Right lung (tissue), 5 donors: ENCODE data around the gene PLA2G4B. TPM values are rescaled to one million over a fixed set of nuclear protein-coding genes. Genes with fewer than 3 reads are reported as not detected.

Experiments
- DNase-seq, 2 donors: peaks; one replicate each; pipeline ENCODE4 v3.0.0-alpha.2; 2013
- polyA plus RNA-seq, 5 donors: library from polyadenylated mRNA; unstranded; fragments of 120-200 nt; gene quantifications; one replicate each; pipeline versions ENCODE4 v1.2.1 to v1.2.3, GENCODE V29; 2013; ENCODE audit warnings: inconsistent platforms in 1 of 5, low replicate concordance in 1 of 5; ENCODE audit not compliant: insufficient read length in 5 of 5, insufficient read depth in 1 of 5

PLA2G4B gene
- polyA plus RNA-seq, 5 donors: 9.7 to 19.2 (median 12.7) TPM

GRCh38 chr15:41849204-41849603 lies 10.6 kb downstream of the PLA2G4B start:
- no peak for DNase-seq

GRCh38 chr15:41849861-41850260 lies 11.2 kb downstream of the PLA2G4B start:
- no peak for DNase-seq

DNA sequence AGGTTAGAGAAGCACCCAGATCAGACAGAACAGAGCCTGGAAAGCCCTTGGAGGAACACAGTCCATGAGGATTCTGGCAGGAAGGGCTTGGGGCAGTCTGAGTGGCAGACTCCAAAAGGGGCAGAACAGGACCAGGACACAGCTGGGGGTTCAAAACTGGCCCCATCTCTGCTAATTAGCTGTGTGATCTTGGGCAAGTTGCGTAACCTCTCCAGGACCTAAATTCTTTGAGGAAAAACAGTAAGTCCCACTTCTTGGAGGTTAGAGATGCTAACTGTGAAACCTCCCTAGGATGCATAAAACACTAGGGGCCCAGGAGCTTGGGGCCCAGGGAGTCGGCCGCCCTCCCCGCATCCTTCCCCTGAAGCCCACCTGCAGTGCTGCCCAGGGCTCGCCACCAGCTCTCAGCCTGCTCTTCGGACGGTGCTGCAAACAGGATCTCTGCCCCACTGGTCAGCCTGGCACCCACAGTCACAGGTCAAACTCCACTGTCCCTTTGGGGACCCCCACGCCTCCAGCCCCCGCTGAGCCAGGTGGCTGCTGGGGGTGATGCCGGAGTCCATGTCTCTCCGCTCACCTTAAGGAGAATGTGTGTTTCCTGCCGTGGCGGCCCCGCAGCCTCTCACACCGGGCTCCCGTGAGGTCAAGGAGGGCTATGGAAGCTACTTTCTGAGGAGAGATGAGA lies 12.0 kb downstream of the PLA2G4B start:
- DNase-seq: no peak

DNA sequence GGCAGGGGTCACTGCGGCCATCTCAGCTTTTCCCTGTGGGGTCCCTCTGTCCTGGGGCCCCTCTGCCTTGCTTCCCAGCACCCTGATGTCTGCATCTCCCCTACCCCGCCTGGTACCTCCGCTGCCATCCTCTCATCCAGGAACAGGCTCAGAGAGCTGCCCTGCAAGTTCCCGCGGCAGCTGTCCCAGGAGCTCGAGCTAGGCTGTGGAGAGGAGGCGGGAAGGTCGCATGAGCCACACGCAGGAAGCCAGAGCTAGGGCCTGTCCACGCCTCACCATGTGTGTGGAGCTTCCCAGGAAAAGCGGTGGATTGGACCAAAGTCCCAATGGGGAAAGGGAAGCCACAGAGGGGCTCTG lies 12.5 kb downstream of the PLA2G4B start:
- DNase-seq: no peak

- DNase-seq: no peak
Measured at GRCh38 chr15:41851755-41852370, 13.2 kb downstream of the PLA2G4B start.

DNA sequence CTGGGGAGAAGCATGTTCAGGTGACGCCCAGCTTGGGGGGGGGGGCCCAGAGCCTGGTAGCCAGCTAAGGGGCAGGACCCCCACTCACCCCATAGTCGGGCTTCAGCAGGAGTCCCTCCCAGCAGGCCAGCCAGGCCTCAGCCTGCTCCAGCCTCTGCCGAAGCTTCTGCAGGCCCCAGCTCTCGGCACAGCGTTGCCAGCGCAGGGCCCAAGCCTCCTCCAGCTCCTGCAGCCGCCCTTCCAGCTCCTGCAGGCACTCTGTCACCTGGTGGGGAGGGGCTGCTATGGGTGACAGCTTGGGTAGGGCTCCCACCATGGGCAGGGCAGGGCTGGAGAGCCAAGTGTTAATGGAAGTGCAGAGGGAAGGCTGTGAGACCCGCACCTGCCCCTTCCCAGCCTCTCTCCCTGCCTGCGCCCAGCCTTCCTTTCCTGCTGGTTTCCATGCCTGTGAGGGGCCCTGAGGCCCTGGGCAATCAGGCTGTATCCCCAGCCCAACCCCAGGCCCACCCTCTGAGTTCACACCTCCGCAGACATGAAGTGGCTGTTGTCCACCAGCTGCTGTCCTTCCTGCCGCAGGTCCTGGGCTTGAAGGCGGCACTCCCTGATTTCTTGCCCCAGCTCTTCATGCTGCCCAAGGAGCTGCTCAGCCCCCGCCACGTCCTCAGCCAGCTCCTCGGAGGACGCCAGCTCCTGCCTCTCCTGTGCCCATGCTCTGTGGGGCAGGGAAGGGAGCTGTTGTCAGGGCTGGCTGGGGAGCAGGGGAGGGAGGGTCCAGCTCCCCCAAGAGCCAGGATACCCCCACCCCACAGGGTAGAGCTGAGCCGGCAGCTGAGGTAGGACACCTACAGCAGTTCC lies 14.3 kb downstream of the PLA2G4B start:
- DNase-seq: no peak

DNA sequence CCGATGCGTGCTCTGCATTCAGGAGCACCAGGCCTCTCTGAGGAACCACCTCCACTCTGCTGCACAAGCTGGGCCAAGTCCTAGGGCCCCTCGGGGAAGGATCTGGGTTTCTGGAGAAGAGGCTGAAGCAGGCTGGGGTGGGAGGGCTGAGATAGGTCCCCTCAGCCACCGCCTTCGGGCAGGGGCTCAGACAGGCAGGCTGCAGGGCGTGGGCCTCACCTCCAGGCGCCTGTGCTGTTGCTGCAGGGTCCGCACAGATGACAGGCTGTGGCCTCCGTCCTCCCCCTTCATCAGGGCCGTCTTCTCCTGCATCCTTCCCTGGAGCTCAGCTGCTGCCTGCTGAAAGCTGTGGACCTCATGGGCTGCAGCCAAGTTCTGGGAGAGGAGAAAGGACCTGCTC lies 15.2 kb downstream of the PLA2G4B start:
- DNase-seq: no peak

GRCh38 chr15:41854443-41854842 lies 15.8 kb downstream of the PLA2G4B start:
- DNase-seq: no peak

DNA sequence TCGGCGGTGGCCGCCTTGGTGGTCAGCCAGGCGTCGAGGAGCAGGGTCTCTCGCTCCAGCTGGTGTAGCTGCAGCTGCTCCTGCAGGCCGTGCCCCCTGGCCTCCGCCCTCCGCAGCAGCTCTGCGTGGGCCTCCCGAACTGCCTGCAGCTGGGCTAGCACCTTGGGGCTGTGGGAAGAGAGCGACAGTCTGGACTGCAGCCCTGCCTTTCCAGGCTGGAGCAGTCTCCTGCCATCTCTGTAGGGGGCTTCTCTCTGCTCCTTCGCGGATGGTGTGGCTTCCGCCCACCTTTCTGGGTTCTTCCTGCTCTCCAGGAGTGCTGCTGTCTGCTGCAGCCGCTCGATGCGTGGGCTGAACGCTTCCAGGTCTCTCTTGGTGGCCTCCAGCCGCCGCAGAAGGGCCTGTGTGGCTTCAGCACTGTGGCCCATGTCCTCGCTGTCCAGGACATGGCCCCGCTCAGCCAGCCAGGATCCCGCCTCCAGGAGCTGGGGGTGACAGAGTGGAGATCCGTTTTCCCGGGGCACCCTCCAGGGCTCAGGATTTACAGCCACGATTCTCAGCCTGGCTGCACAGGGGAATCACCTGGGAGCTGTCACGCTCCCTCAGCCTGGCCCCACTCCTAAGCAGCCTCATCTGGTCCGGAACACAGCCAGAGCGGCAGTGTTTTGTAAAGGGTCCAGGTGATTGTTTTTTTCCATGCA lies 16.8 kb downstream of the PLA2G4B start:
- DNase-seq: no peak

GRCh38 chr15:41856262-41856661 lies 17.6 kb downstream of the PLA2G4B start:
- DNase-seq: no peak

GRCh38 chr15:41856716-41857115 lies 18.1 kb downstream of the PLA2G4B start:
- DNase-seq: no peak

DNA sequence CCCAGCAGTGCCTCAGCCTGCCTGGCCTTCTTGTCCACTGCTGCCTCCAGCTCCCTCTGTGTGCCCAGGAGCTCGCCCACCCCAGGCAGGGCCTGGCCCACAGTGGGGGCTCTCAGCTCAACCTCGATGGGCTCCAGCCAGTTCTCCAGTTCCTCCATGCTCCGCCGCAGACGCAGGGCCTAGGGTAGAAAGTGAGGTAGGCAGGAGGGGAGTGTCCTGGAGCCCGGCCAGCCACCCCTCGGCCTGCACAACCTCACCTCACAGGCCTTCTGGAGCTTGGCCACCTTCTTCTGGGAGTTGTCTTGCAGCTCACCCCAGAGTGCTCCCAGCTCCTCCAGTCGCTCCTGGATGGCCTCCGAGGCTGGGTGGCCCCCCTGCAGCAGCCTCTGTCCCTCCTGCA lies 18.7 kb downstream of the PLA2G4B start:
- DNase-seq: no peak

GRCh38 chr15:41858756-41859155 lies 20.1 kb downstream of the PLA2G4B start:
- no peak for DNase-seq

GRCh38 chr15:41860049-41860828 lies 21.6 kb downstream of the PLA2G4B start:
- no peak for DNase-seq

GRCh38 chr15:41861736-41862356 lies 23.2 kb downstream of the PLA2G4B start:
- no peak for DNase-seq

- DNase-seq: no peak
Measured at GRCh38 chr15:41862515-41863116, 24.0 kb downstream of the PLA2G4B start.

DNA sequence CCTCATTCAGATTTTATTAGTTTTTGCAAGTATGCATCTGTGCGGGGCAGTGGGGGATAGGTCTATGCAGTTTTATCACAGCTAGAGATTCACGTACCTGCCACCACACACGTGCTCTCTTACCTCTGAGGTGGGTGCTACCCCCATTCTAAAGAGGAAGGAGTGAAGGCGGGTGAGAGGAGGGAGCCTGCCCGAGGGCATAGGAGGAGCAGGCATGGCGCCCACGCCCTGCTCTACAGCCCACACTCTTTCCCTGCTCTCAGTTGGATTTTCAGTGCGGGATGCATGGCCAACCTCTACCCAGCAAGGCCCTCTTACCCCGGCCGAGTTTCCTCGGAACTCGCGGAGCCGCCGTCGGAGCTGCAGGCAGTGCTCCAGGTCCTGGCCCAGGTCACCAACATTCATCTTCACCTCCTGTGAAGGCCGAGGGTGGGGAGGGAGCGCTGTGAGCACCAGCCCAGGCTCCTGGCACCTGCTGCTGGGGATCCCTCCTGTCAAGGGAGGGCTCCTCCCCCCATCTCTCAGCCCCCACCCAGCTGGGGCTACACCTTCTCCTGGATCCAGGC lies 26.9 kb downstream of the PLA2G4B start:
- DNase-seq: no peak

GRCh38 chr15:41866263-41866703 lies 27.6 kb downstream of the PLA2G4B start:
- DNase-seq: no peak

DNA sequence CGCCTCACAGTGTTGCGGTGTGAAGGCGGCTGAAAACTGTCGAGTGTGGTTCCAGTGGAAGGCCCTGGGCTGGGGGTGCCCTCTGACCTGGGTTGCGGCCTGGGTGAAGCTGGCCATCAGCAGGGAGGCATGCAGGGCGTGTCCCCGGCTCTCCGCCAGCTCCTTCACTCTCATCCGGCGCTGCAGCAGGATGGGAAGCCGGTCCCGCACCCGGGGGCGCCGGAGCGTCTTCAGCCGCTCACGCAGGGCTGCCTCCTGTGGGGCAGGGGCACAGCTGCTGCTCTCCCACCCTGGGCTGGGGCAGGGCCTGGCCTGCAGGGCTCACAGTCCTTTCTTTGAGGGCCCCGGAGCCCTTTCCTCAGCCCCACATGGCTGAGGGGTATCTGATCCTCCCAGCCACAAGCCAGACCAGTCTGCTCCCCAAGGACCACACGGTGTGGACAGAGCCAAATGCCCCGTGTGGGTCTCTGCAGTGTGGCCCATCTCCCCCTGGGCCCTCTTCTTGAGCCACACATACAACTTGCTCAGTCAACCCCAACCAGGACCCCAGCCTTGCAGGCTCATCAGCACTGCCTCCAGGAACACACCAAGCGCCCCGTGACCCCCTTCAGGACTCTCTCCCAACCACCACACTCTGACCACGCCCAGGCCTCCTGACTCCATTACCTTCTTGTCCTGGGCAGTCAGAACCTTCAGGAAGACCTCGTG lies 28.4 kb downstream of the PLA2G4B start:
- DNase-seq: no peak
